GM21447 (cell line): Measurements from ENCODE around the gene TK1.

Experiments
- ATAC-seq: cut with Tn5 transposase; IDR thresholded peaks from one replicate; pipeline ENCODE4 v1.9.1; 2021; ENCODE audit not compliant: unreplicated experiment

Gene TK1

DNA sequence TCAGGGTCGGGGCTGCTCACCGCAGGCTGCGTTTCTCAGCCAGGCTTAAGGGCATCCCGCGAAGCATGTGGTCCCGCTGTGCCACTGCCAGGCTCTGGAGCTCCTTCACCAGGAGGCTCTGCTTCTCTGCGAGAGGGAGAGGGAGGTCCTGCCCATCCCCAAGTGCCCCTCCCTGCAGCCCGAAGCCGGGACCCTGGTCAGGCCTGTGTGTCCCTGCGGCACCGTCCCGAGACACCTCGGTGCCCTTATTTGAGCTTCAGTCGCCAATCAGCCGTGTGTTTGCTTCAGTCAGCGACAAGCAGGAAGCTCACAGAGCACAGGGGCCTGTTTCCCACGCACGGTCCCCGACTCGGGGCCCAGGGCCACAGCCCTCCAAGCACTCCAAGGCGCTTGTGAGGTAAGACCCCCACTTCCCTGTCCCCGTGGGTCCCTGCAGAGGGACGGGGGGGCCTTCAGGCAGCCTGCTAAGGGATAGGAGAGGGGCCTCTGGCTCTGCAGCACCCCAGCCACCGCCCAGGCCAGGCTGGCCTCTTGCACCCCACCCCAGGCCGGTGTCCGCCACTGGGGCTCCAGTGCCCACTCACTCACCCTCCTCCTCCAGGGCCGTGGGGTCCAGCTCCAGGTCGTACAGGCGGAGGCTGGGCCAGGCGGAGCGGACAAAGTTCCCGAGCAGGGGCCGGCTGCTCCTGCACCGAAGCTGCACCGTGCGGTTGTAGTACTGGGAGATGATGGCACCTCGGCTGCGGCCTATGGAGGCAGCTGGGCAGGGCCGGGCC, 61.5 kb downstream of the TK1 start:
- ATAC-seq = no peak

DNA sequence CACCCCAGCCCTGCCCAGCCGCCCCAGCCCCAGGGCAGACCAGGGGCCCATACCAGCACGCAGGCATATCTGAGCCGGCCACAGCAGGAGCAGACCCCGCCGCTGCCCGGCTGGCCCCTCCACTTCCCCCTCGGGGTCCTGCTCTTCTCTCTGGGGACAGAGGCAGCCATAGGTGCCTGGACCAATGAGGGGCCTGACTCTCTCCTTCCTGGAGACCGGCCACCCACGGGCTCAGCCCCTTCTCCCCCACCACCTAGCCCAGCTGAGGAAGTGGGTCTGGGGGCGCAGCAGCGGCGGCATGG, 62.1 kb downstream of the TK1 start:
- ATAC-seq = no peak
